Endodermal cell (in vitro differentiated cells): ENCODE data around the gene RTP3. TPM values are rescaled to one million over a fixed set of nuclear protein-coding genes. Genes with fewer than 3 reads are reported as not detected.

Source experiments
- DNase-seq: peaks from one replicate; pipeline ENCODE4 v3.0.0-alpha.2; 2017
- H3K27ac ChIP-seq: 2 replicates; pipeline ENCODE4 v1.5.1; 2013; ENCODE audit warnings: mild to moderate bottlenecking, low read depth, low read length, moderate library complexity
- H3K27me3 ChIP-seq: 2 replicates; pipeline ENCODE4 v1.6.1; 2013; ENCODE audit warnings: mild to moderate bottlenecking, low read length, moderate library complexity; ENCODE audit not compliant: insufficient read depth, control insufficient read depth, poor library complexity, severe bottlenecking
- H3K36me3 ChIP-seq: 2 replicates; pipeline ENCODE4 v1.7.0; 2013; ENCODE audit warnings: mild to moderate bottlenecking, low read length, moderate library complexity; ENCODE audit not compliant: control insufficient read depth, insufficient read depth
- H3K4me1 ChIP-seq: one replicate; pipeline ENCODE4 v1.7.0; 2013; ENCODE audit warnings: low read length; ENCODE audit not compliant: control insufficient read depth, insufficient read depth
- H3K4me3 ChIP-seq: 2 replicates; pipeline ENCODE4 v1.5.1; 2013; ENCODE audit warnings: mild to moderate bottlenecking, low read length, moderate library complexity
- H3K9ac ChIP-seq: 2 replicates; pipeline ENCODE4 v1.6.1; 2013; ENCODE audit warnings: mild to moderate bottlenecking, low read length, moderate library complexity; ENCODE audit not compliant: poor library complexity, severe bottlenecking; ENCODE audit errors: extremely low read depth
- H3K9me3 ChIP-seq: 2 replicates; pipeline ENCODE4 v1.6.1; 2013; ENCODE audit warnings: mild to moderate bottlenecking, low read length, moderate library complexity; ENCODE audit not compliant: control insufficient read depth
- H3K27ac Mint-ChIP-seq: 2 replicates; pipeline ENCODE4 v1.8.0; 2020; ENCODE audit warnings: mixed read lengths
- H3K27me3 Mint-ChIP-seq: 2 replicates; pipeline ENCODE4 v1.8.0; 2021; ENCODE audit warnings: mild to moderate bottlenecking, mixed read lengths; ENCODE audit not compliant: insufficient read depth
- H3K36me3 Mint-ChIP-seq: 2 replicates; pipeline ENCODE4 v1.8.0; 2020; ENCODE audit warnings: low read depth, mixed read lengths
- H3K4me1 Mint-ChIP-seq: 2 replicates; pipeline ENCODE4 v1.8.0; 2020; ENCODE audit warnings: mixed read lengths
- H3K4me3 Mint-ChIP-seq: 2 replicates; pipeline ENCODE4 v1.8.0; 2020; ENCODE audit warnings: mild to moderate bottlenecking, moderate library complexity, mixed read lengths
- H3K9me3 Mint-ChIP-seq: 2 replicates; pipeline ENCODE4 v1.8.0; 2020; ENCODE audit warnings: mild to moderate bottlenecking, mixed read lengths
- WGBS, 2 experiments: methylation state at CpG; one replicate each; pipeline versions ENCODE4 v1.1.5 to v1.1.7; 2013; ENCODE audit warnings: missing lambda C conversion rate in 2 of 2, mixed read lengths in 1 of 2; ENCODE audit not compliant: insufficient coverage in 1 of 2, insufficient read length in 1 of 2; 5-methylcytosine and 5-hydroxymethylcytosine counted together
- total RNA-seq, 2 donors: library from RNA; stranded (reverse); fragmentation: NEBNext Ultra II Directional in 1 of 2; extraction: Animal tissue kit (Norgen Biotek cat#: 25700) in 1 of 2; gene quantifications; 2 replicates in 1 of 2; 3 replicates in 1 of 2; pipeline ENCODE4 v1.2.1, GENCODE V29; 2021
- TF ChIP-seq, protein P1 (sequence below): fragments of 200-600 bp; sonication (generic); conservative IDR thresholded peaks from 2 replicates; pipeline ENCODE4 v1.5.0; 2021; ENCODE audit warnings: antibody characterized with exemption, mild to moderate bottlenecking

Gene RTP3
- total RNA-seq, 2 donors from 2014 or later: not detected

- Histone ChIP-seq H3K4me3 (no peak overlapping the region), H3K9me3 (peaks cover 1% of the 10 kb centered on the region), H3K27ac (no peak overlapping the region), H3K4me1 (no peaks in the 10 kb centered on the region), H3K9ac (no peak overlapping the region), H3K27me3 (no peaks in the 10 kb centered on the region), H3K36me3 (no peaks in the 10 kb centered on the region)
- peaks cover 1% of the 10 kb centered on the region for H3K9me3 Mint-ChIP-seq
- no peak overlapping the region for H3K4me3 Mint-ChIP-seq
- H3K36me3 Mint-ChIP-seq: no peaks in the 10 kb centered on the region
- TF ChIP-seq, protein P1, sequence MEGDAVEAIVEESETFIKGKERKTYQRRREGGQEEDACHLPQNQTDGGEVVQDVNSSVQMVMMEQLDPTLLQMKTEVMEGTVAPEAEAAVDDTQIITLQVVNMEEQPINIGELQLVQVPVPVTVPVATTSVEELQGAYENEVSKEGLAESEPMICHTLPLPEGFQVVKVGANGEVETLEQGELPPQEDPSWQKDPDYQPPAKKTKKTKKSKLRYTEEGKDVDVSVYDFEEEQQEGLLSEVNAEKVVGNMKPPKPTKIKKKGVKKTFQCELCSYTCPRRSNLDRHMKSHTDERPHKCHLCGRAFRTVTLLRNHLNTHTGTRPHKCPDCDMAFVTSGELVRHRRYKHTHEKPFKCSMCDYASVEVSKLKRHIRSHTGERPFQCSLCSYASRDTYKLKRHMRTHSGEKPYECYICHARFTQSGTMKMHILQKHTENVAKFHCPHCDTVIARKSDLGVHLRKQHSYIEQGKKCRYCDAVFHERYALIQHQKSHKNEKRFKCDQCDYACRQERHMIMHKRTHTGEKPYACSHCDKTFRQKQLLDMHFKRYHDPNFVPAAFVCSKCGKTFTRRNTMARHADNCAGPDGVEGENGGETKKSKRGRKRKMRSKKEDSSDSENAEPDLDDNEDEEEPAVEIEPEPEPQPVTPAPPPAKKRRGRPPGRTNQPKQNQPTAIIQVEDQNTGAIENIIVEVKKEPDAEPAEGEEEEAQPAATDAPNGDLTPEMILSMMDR: no peak
- H3K27me3 Mint-ChIP-seq: peaks cover 49% of the 10 kb centered on the region
- peak; percentile 12 for DNase-seq
- H3K27ac Mint-ChIP-seq: no peak overlapping the region
- H3K4me1 Mint-ChIP-seq: no peaks in the 10 kb centered on the region
Measured at GRCh38 chr3:46466273-46466672, 31.5 kb upstream of the RTP3 start.

DNA sequence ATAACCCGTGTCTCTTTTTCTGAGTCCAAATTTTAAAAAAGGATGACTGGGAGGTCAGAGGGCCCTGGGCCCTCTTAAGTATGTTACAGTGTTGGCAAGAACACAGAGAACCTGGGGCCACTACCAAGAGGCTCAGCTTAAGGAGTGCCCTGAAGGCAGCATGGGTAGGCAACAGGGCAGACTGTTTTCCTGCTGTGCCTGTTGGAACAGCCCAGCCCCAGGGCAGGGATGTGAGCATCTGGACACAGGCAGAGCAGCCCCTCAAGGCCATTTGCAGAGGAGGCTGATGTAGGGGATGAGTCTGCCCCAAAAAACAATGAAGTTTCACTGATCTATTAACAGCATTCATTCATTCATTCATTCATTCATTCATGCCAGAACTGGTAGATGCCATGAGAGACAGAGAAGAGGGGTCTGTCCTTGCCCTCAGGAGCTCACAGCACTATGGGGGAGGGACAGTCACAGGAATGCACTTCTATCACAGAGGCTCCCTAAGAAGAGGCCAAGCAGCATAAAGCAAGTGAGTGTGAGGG is 30.8 kb upstream of the RTP3 start:
- Histone ChIP-seq H3K9ac (no peak overlapping the region), H3K27ac (no peak overlapping the region), H3K27me3 (no peaks in the 10 kb centered on the region), H3K4me3 (no peak overlapping the region), H3K36me3 (no peaks in the 10 kb centered on the region), H3K4me1 (no peaks in the 10 kb centered on the region), H3K9me3 (no peaks in the 10 kb centered on the region)
- H3K27ac Mint-ChIP-seq: no peak overlapping the region
- H3K27me3 Mint-ChIP-seq: peaks cover 49% of the 10 kb centered on the region
- DNase-seq: peak; percentile 10
- WGBS, 2 experiments: 95 to 100% methylated on average over 1 of the region's 1 CpG
- H3K4me1 Mint-ChIP-seq: no peaks in the 10 kb centered on the region
- H3K4me3 Mint-ChIP-seq: no peak overlapping the region
- H3K36me3 Mint-ChIP-seq: no peaks in the 10 kb centered on the region
- TF ChIP-seq, protein P1: no peak
- H3K9me3 Mint-ChIP-seq: no peaks in the 10 kb centered on the region

GRCh38 chr3:46467562-46467961 is 30.2 kb upstream of the RTP3 start:
- DNase-seq: peak; percentile 7
- no peak overlapping the region for H3K4me3 Mint-ChIP-seq
- Histone ChIP-seq H3K9ac (no peak overlapping the region), H3K4me3 (no peak overlapping the region), H3K36me3 (no peaks in the 10 kb centered on the region), H3K9me3 (no peaks in the 10 kb centered on the region), H3K27me3 (no peaks in the 10 kb centered on the region), H3K27ac (no peak overlapping the region), H3K4me1 (no peaks in the 10 kb centered on the region)
- no peaks in the 10 kb centered on the region for H3K36me3 Mint-ChIP-seq
- peaks cover 47% of the 10 kb centered on the region for H3K27me3 Mint-ChIP-seq
- TF ChIP-seq, protein P1: no peak
- H3K4me1 Mint-ChIP-seq: no peaks in the 10 kb centered on the region
- 83 to 88% methylated on average over 1 to 4 of the region's 4 CpGs for WGBS, 2 experiments
- H3K27ac Mint-ChIP-seq: no peak overlapping the region
- H3K9me3 Mint-ChIP-seq: no peaks in the 10 kb centered on the region
